GM12878 (cell line): ENCODE measurements around the gene CIAO2A. TPM values are rescaled to one million over a fixed set of nuclear protein-coding genes. Genes with fewer than 3 reads are reported as not detected.

ENCODE experiments used
- ATF2 ChIP-seq: IDR thresholded peaks from 2 replicates; pipeline ENCODE4 v1.6.1; 2012; ENCODE audit warnings: low read length, inconsistent platforms
- CHD1 ChIP-seq: IDR thresholded peaks from 2 replicates; pipeline ENCODE4 v1.6.1; 2012; ENCODE audit warnings: low read depth, low read length, improper control_type of control experiment
- KDM1A ChIP-seq: fragments of 200-600 bp; sonication (generic); IDR thresholded peaks from 2 replicates; pipeline ENCODE4 v1.6.1; 2016; ENCODE audit warnings: borderline replicate concordance
- PKNOX1 ChIP-seq: fragments of 450-650 bp; IDR thresholded peaks from 2 replicates; pipeline ENCODE4 v1.6.1; 2016; ENCODE audit warnings: mild to moderate bottlenecking
- PRDM15 ChIP-seq: fragments of 450-650 bp; formaldehyde crosslinking; IDR thresholded peaks from 2 replicates; pipeline ENCODE4 v1.4.0; 2020; ENCODE audit warnings: mild to moderate bottlenecking, moderate library complexity
- SMARCA5 ChIP-seq: fragments of 450-650 bp; IDR thresholded peaks from 2 replicates; pipeline ENCODE4 v1.6.1; 2017; ENCODE audit warnings: mild to moderate bottlenecking
- ZNF274 ChIP-seq: IDR thresholded peaks from one replicate; pipeline ENCODE4 v1.8.0; 2011; ENCODE audit not compliant: insufficient read length, insufficient read depth
- ZNF687 ChIP-seq: fragments of 450-650 bp; IDR thresholded peaks from 2 replicates; pipeline ENCODE4 v1.6.1; 2017; ENCODE audit warnings: mild to moderate bottlenecking, moderate library complexity
- polyA plus RNA-seq, 11 experiments: library from polyadenylated mRNA; depleted of rRNA in 4 of 11; unstranded in 6 of 11; stranded (reverse) in 5 of 11; fragments of >200 nt; fragmentation: Nextera tagmentation in 4 of 11; fragmentation: Illumina TruSeq in 1 of 11; extraction: Ambion mirVana in 4 of 11; extraction: Trizol in 1 of 11; gene quantifications; 1 replicate in 1 of 11; 2 replicates in 10 of 11; pipeline versions ENCODE4 v1.2.1 to v1.2.3, GENCODE V29; 2011 to 2016; ENCODE audit warnings: inconsistent platforms in 2 of 11, missing spikeins in 2 of 11, low read depth in 1 of 11
- total RNA-seq, 4 experiments: library from RNA; depleted of rRNA in 3 of 4; stranded (reverse); fragments of >200 nt in 3 of 4; fragmentation: Illumina TruSeq in 1 of 4; extraction: Trizol in 1 of 4; gene quantifications; 2 replicates each; pipeline versions ENCODE4 v1.2.1 to v1.2.3, GENCODE V29; 2013 to 2021
- TF ChIP-seq, protein P1 (sequence below): IDR thresholded peaks from 2 replicates; pipeline ENCODE4 v1.6.1; 2011; ENCODE audit warnings: low read depth, low read length, improper control_type of control experiment, borderline replicate concordance
- TF ChIP-seq, protein P2 (sequence below): fragments of 450-650 bp; IDR thresholded peaks from 2 replicates; pipeline ENCODE4 v1.6.1; 2017; ENCODE audit warnings: borderline replicate concordance
- TF ChIP-seq, protein P3 (sequence below): fragments of 450-650 bp; IDR thresholded peaks from 2 replicates; pipeline ENCODE4 v1.6.1; 2017; ENCODE audit warnings: low read depth, mild to moderate bottlenecking, moderate library complexity
- TF ChIP-seq, protein P4 (sequence below): fragments of 450-650 bp; IDR thresholded peaks from 2 replicates; pipeline ENCODE4 v1.6.1; 2014; ENCODE audit warnings: mild to moderate bottlenecking

The CIAO2A gene
- total and polyA plus RNA-seq, 10 of the 15 experiments (the other 5 are each of a cell fraction or from before 2014, with no cell fraction given), result 94.5 to 400 (median 204) TPM

GRCh38 chr15:64046421-64047153 lies 47.1 kb downstream of the CIAO2A start, which contains the start of gene DAPK2 (continued):
- TF ChIP-seq KDM1A (no peak), PRDM15 (CRISPR knock-in tag) (no peak), ATF2 (no peak), ZNF274 (no peak), SMARCA5 (peak; percentile 83; the same call in 1 of the 2 replicates), CHD1 (no peak), ZNF687 (no peak), PKNOX1 (no peak)
- TF ChIP-seq, protein P1, sequence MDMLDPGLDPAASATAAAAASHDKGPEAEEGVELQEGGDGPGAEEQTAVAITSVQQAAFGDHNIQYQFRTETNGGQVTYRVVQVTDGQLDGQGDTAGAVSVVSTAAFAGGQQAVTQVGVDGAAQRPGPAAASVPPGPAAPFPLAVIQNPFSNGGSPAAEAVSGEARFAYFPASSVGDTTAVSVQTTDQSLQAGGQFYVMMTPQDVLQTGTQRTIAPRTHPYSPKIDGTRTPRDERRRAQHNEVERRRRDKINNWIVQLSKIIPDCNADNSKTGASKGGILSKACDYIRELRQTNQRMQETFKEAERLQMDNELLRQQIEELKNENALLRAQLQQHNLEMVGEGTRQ, result no peak
- TF ChIP-seq, protein P2, sequence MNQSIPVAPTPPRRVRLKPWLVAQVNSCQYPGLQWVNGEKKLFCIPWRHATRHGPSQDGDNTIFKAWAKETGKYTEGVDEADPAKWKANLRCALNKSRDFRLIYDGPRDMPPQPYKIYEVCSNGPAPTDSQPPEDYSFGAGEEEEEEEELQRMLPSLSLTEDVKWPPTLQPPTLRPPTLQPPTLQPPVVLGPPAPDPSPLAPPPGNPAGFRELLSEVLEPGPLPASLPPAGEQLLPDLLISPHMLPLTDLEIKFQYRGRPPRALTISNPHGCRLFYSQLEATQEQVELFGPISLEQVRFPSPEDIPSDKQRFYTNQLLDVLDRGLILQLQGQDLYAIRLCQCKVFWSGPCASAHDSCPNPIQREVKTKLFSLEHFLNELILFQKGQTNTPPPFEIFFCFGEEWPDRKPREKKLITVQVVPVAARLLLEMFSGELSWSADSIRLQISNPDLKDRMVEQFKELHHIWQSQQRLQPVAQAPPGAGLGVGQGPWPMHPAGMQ, result no peak
- TF ChIP-seq, protein P3, sequence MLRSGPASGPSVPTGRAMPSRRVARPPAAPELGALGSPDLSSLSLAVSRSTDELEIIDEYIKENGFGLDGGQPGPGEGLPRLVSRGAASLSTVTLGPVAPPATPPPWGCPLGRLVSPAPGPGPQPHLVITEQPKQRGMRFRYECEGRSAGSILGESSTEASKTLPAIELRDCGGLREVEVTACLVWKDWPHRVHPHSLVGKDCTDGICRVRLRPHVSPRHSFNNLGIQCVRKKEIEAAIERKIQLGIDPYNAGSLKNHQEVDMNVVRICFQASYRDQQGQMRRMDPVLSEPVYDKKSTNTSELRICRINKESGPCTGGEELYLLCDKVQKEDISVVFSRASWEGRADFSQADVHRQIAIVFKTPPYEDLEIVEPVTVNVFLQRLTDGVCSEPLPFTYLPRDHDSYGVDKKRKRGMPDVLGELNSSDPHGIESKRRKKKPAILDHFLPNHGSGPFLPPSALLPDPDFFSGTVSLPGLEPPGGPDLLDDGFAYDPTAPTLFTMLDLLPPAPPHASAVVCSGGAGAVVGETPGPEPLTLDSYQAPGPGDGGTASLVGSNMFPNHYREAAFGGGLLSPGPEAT, result no peak
- TF ChIP-seq, protein P4, sequence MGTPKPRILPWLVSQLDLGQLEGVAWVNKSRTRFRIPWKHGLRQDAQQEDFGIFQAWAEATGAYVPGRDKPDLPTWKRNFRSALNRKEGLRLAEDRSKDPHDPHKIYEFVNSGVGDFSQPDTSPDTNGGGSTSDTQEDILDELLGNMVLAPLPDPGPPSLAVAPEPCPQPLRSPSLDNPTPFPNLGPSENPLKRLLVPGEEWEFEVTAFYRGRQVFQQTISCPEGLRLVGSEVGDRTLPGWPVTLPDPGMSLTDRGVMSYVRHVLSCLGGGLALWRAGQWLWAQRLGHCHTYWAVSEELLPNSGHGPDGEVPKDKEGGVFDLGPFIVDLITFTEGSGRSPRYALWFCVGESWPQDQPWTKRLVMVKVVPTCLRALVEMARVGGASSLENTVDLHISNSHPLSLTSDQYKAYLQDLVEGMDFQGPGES, result no peak
